PC-9 (cell line): ENCODE measurements around the gene RPS14. TPM values are rescaled to one million over a fixed set of nuclear protein-coding genes. Genes with fewer than 3 reads are reported as not detected.

ENCODE experiments used
- BruUV-seq: library from RNA; stranded (reverse); fragments of 400-500 nt; replicated peaks from 2 replicates; lab custom pipeline; 2021; lab: Mats Ljungman, UMichigan
- CTCF ChIA-PET: fragments of 300-600 bp; sonication (Branson Sonifier 250); formaldehyde crosslinking; loops from one replicate; lab custom pipeline; 2022; ENCODE audit warnings: antibody characterized with exemption; lab: Charles Lee
- POLR2A ChIA-PET: fragments of 300-600 bp; sonication (Branson Sonifier 250); formaldehyde crosslinking; loops from one replicate; lab custom pipeline; 2022; ENCODE audit warnings: antibody characterized with exemption; ENCODE audit not compliant: unreplicated experiment; lab: Charles Lee
- DNase-seq, 2 experiments: peaks; one replicate each; pipeline versions ENCODE4 v3.0.0 to v3.0.0-alpha.2; 2015 to 2022; ENCODE audit warnings: mixed read lengths in 1 of 2
- H2AFZ ChIP-seq: fragments of 200-600 bp; sonication (generic); 2 replicates; pipeline ENCODE4 v1.8.1; 2017; ENCODE audit warnings: antibody characterized with exemption
- H3F3A ChIP-seq: fragments of 200-600 bp; sonication (generic); 2 replicates; pipeline ENCODE4 v1.8.1; 2017; ENCODE audit warnings: antibody characterized with exemption, mild to moderate bottlenecking, low read depth; ENCODE audit not compliant: insufficient read depth
- H3K27ac ChIP-seq: fragments of 200-600 bp; sonication (generic); 2 replicates; pipeline ENCODE4 v1.6.1; 2016; ENCODE audit warnings: mixed run types
- H3K27me3 ChIP-seq: fragments of 200-600 bp; sonication (generic); 2 replicates; pipeline ENCODE4 v1.6.1; 2016; ENCODE audit warnings: low read depth, mixed run types; ENCODE audit not compliant: insufficient read depth
- H3K36me3 ChIP-seq: fragments of 200-600 bp; sonication (generic); 2 replicates; pipeline ENCODE4 v1.6.1; 2016; ENCODE audit warnings: low read depth, mixed run types
- H3K4me1 ChIP-seq: fragments of 200-600 bp; sonication (generic); replicated peaks from 2 replicates; pipeline ENCODE4 v1.6.1; 2016; ENCODE audit warnings: mixed run types; ENCODE audit not compliant: insufficient read depth
- H3K4me2 ChIP-seq: fragments of 200-600 bp; sonication (generic); 2 replicates; pipeline ENCODE4 v1.6.1; 2017; ENCODE audit warnings: mixed run types
- H3K4me3 ChIP-seq: fragments of 200-600 bp; sonication (generic); 2 replicates; pipeline ENCODE4 v1.6.1; 2016; ENCODE audit warnings: mixed run types
- H3K79me2 ChIP-seq: fragments of 200-600 bp; sonication (generic); 2 replicates; pipeline ENCODE4 v1.6.1; 2017; ENCODE audit warnings: low read depth, mixed run types
- H3K9me2 ChIP-seq: fragments of 200-600 bp; sonication (generic); 2 replicates; pipeline ENCODE4 v1.8.1; 2017; ENCODE audit warnings: mild to moderate bottlenecking; ENCODE audit not compliant: insufficient read depth
- H3K9me3 ChIP-seq: fragments of 200-600 bp; sonication (generic); 2 replicates; pipeline ENCODE4 v1.8.1; 2016; ENCODE audit warnings: low read depth; ENCODE audit not compliant: insufficient read depth
- H4K20me1 ChIP-seq: fragments of 200-600 bp; sonication (generic); 2 replicates; pipeline ENCODE4 v1.8.1; 2017; ENCODE audit not compliant: insufficient read depth
- CTCF ChIP-seq: fragments of 200-600 bp; sonication (generic); conservative IDR thresholded peaks from 2 replicates; pipeline ENCODE4 v1.6.1; 2017; ENCODE audit warnings: mixed run types, antibody characterized with exemption, mild to moderate bottlenecking, moderate library complexity
- EZH2 ChIP-seq: fragments of 200-600 bp; sonication (generic); IDR thresholded peaks from 2 replicates; pipeline ENCODE4 v1.8.0; 2017; ENCODE audit warnings: antibody characterized with exemption, low read depth
- intact Hi-C: fragments of 100-400 bp; cut with micrococcal nuclease; formaldehyde crosslinking; loops from one replicate; pipeline ENCODE4 v1.10.0; 2022; ENCODE audit not compliant: unreplicated experiment
- total RNA-seq: library from RNA; stranded (reverse); gene quantifications from 2 replicates; pipeline ENCODE4 v1.2.3, GENCODE V29; 2021

Gene RPS14
- total RNA-seq, 1 experiment from 2014 or later, result 2,907 TPM

GRCh38 chr5:150402901-150403342 is 46.6 kb downstream of the RPS14 start:
- H3F3A ChIP-seq, result 0 out of 2 replicates have a peak, but pooled peaks cover 5% of the 10 kb centered on the region
- no peaks in the 10 kb centered on the region for H3K79me2 ChIP-seq
- no peak for DNase-seq
- no TSS peak for BruUV-seq
- H2AFZ ChIP-seq, result no peak overlapping the region
- H3K27me3 ChIP-seq, result no peaks in the 10 kb centered on the region
- TF ChIP-seq CTCF (no peak), EZH2 (no peak)
- H3K4me1 ChIP-seq, result no peaks in the 10 kb centered on the region
- no peaks in the 10 kb centered on the region for H3K9me3 ChIP-seq
- CTCF ChIA-PET, result no interaction called here
- POLR2A ChIA-PET, result interaction anchor here (0.6 kb wide), 1 partner anchor 18 kb away, joined by 3 read pairs; no protein-coding TSS in a partner anchor
- H3K4me2 ChIP-seq, result no peak overlapping the region
- H3K4me3 ChIP-seq, result no peak overlapping the region
- no peak overlapping the region for H3K27ac ChIP-seq
- intact Hi-C loops, result no loop called here
- H4K20me1 ChIP-seq, result no peaks in the 10 kb centered on the region
- no peaks in the 10 kb centered on the region for H3K36me3 ChIP-seq
- H3K9me2 ChIP-seq, result no peaks in the 10 kb centered on the region

- Histone ChIP-seq H3K36me3 (no peaks in the 10 kb centered on the region), H3K27ac (no peak overlapping the region)
- POLR2A ChIA-PET, result interaction anchor here (0.6 kb wide), 1 partner anchor 19 kb away, joined by 3 read pairs; no protein-coding TSS in a partner anchor
Measured at GRCh38 chr5:150402229-150402773, 47.2 kb downstream of the RPS14 start.

More at GRCh38 chr5:150402229-150402773, 47.2 kb downstream of the RPS14 start:
- DNase-seq, result no peak
- Histone ChIP-seq H3F3A (0 out of 2 replicates have a peak, but pooled peaks cover 5% of the 10 kb centered on the region), H4K20me1 (no peaks in the 10 kb centered on the region), H3K4me3 (no peak overlapping the region), H3K9me2 (no peaks in the 10 kb centered on the region), H3K27me3 (no peaks in the 10 kb centered on the region), H2AFZ (no peak overlapping the region), H3K4me1 (no peaks in the 10 kb centered on the region), H3K4me2 (no peak overlapping the region), H3K9me3 (no peaks in the 10 kb centered on the region), H3K79me2 (no peaks in the 10 kb centered on the region)
- intact Hi-C loops, result no loop called here
- BruUV-seq, result no TSS peak
- CTCF ChIA-PET, result no interaction called here
- no peak for TF ChIP-seq EZH2
- no peak for TF ChIP-seq CTCF
